Activated effector memory CD4-positive, alpha-beta T cell treated with Interleukin-2 at 50 U/mL for 16 hours (primary cell): ENCODE data around the gene PPFIA1.

Experiments used
- DNase-seq: peaks from one replicate; pipeline ENCODE4 v3.0.0-alpha.2; 2020

The PPFIA1 gene

GRCh38 chr11:70299636-70300035 is 29.1 kb downstream of the PPFIA1 start:
- DNase-seq = no peak

- no peak for DNase-seq
Measured at GRCh38 chr11:70301191-70301590, 30.7 kb downstream of the PPFIA1 start.

GRCh38 chr11:70301721-70302418 is 31.4 kb downstream of the PPFIA1 start:
- no peak for DNase-seq

- no peak for DNase-seq
Measured at GRCh38 chr11:70302419-70302752, 31.9 kb downstream of the PPFIA1 start.

- no peak for DNase-seq
Measured at GRCh38 chr11:70303070-70303469, 32.6 kb downstream of the PPFIA1 start.

GRCh38 chr11:70304208-70304603 is 33.7 kb downstream of the PPFIA1 start:
- no peak for DNase-seq

GRCh38 chr11:70305501-70305900 is 35.0 kb downstream of the PPFIA1 start:
- no peak for DNase-seq

GRCh38 chr11:70306586-70307033 is 36.1 kb downstream of the PPFIA1 start:
- DNase-seq = no peak

- no peak for DNase-seq
Measured at GRCh38 chr11:70307176-70307575, 36.7 kb downstream of the PPFIA1 start.

GRCh38 chr11:70311616-70312015 is 41.1 kb downstream of the PPFIA1 start:
- no peak for DNase-seq

GRCh38 chr11:70312401-70313357 is 42.2 kb downstream of the PPFIA1 start:
- no peak for DNase-seq

- DNase-seq = no peak
Measured at GRCh38 chr11:70313945-70314344, 43.5 kb downstream of the PPFIA1 start.

GRCh38 chr11:70314730-70315129 is 44.2 kb downstream of the PPFIA1 start:
- no peak for DNase-seq

GRCh38 chr11:70315716-70316115 is 45.2 kb downstream of the PPFIA1 start:
- DNase-seq = no peak

- DNase-seq = no peak
Measured at GRCh38 chr11:70317581-70318305, 47.3 kb downstream of the PPFIA1 start.

- no peak for DNase-seq
Measured at GRCh38 chr11:70319396-70320076, 49.0 kb downstream of the PPFIA1 start.

- no peak for DNase-seq
Measured at GRCh38 chr11:70322666-70323065, 52.2 kb downstream of the PPFIA1 start.

- no peak for DNase-seq
Measured at GRCh38 chr11:70323806-70324205, 53.3 kb downstream of the PPFIA1 start.

GRCh38 chr11:70324376-70325115 is 54.1 kb downstream of the PPFIA1 start:
- no peak for DNase-seq

GRCh38 chr11:70325824-70326223 is 55.3 kb downstream of the PPFIA1 start:
- DNase-seq = no peak

- DNase-seq = no peak
Measured at GRCh38 chr11:70326365-70326811, 55.9 kb downstream of the PPFIA1 start.

- DNase-seq = no peak
Measured at GRCh38 chr11:70326833-70327232, 56.3 kb downstream of the PPFIA1 start.
